H7 (cell line): ENCODE measurements around the gene PPP1R12B. TPM values are rescaled to one million over a fixed set of nuclear protein-coding genes. Genes with fewer than 3 reads are reported as not detected.
A peak's percentile ranks its signal among the peaks of the same experiment; 100 is the strongest.
"Not testable (repeated sequence)": the region's sequence is repeated elsewhere in the genome, so short reads cannot be mapped to it uniquely, and the experiment has no call there.

Source experiments
- DNase-seq: peaks from one replicate; pipeline ENCODE4 v3.0.0; 2012
- H3K27me3 ChIP-seq: 2 replicates; pipeline ENCODE4 v1.6.0; 2011; ENCODE audit warnings: mild to moderate bottlenecking, low read length; ENCODE audit not compliant: control insufficient read depth, insufficient read depth
- H3K36me3 ChIP-seq: replicated peaks from 2 replicates; pipeline ENCODE4 v1.5.1; 2011; ENCODE audit warnings: low read length; ENCODE audit not compliant: control insufficient read depth, insufficient read depth
- H3K4me3 ChIP-seq: 2 replicates; pipeline ENCODE4 v1.5.1; 2011; ENCODE audit warnings: low read depth, mild to moderate bottlenecking, control low read depth, low read length, moderate library complexity; ENCODE audit not compliant: insufficient read depth
- total RNA-seq: library from RNA; depleted of rRNA; stranded (reverse); fragments of >200 nt; shearing (Covaris generic); gene quantifications from 2 replicates; pipeline ENCODE4 v1.2.3, GENCODE V29; 2014

Gene PPP1R12B
- total RNA-seq, 1 experiment from 2014 or later: 4.5 TPM

DNA sequence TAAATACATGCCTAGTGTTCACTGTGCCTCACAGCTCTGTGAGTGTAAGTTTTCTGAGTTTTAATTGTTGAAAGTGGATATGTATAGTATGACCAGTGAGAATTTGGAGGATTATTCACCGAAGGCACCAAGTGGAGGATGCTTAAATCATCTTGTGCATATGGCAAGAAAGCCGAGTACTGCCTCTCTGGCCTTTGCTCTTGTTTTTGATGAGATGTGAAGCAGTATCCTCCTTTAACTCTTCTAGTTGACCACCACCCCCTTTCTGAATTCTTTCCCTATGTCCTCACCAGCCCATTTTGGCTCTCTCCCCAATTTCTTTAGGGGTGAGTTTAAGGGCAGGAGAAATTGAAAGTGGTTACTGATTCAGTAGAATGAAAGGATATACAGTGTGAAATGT, 231.3 kb downstream of the PPP1R12B start:
- no peak for DNase-seq
- Histone ChIP-seq H3K27me3 (no peaks in the 10 kb centered on the region), H3K36me3 (no peaks in the 10 kb centered on the region), H3K4me3 (no peak overlapping the region)

DNA sequence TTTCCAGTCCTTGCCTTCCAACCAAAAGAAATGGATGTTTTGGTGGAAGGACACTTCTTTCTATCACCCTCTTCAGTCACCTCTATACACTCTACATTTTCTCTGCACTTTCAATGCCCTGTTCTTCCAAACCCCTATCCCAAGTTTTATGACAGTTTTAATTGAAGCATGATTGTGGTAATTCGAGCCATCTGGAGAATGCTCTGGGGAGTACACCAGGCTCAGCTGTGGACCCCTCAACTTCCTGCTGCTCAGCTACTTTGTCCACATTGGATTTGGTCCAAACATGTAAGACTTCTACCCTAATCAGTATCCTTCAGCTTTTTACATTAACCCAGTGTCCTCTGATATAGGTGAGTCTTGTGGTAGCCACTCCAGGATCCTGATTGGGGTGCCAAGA, 232.1 kb downstream of the PPP1R12B start:
- Histone ChIP-seq H3K36me3 (no peaks in the 10 kb centered on the region), H3K27me3 (no peaks in the 10 kb centered on the region), H3K4me3 (no peak overlapping the region)
- no peak for DNase-seq

DNA sequence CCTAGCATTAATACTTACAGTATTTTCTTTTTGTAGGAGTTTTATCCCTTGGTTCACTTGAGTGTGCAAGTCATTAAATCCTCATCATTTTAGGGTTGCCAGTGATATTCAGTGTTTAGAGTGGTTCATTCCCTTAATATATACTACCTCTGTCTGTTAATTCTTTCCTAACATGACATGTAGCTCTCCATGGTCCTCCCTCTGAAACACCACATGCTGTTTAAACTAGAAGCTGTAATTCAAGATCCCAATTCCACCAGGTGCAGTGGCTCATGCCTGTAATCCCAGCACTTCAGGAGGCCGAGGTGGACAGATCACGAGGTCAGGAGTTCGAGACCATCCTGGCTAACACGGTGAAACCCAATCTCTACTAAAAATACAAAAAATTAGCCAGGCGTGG, 233.9 kb downstream of the PPP1R12B start:
- not testable (repeated sequence) for H3K4me3 ChIP-seq, H3K36me3 ChIP-seq, H3K27me3 ChIP-seq, DNase-seq

DNA sequence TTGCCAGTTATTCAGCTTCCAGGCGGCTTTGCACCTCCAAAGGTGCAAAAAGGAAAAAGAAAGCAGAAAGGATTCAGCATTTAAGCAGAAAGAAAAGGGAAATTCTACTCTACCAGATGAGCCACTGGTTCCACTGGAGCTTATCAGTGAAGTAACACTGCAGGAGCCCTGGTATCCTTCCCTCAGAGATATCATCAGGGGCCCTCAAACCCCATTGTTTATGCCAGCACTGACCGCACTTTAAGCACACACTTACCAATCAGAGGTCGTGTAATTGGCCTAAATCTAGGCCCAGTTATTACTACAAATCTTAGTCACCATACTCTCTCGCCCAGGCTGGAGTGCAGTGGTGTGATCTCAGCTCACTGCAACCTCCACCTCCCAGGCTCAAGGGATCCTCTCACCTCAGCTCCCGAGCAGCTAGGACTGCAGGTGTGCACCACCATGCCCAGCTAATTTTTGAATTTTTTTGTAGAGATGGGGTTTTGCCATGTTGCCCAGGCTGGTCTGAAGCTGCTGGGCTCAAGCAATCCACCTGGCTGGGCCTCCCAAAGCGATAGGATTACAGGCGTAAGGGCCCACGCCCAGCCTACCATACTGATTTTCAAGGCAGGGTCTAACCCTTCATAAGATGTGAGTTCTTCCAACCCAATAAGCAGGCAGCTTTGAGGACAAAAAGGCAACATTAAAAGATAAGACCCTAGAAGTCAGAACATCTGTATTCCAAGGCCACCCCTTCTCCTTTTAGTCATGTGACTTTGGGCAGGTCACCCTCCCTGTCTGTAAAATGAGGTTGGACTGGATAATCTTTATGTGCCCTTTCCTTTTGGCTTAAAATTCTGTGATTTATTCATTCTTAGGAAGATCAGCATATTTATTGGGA, 236.4 kb downstream of the PPP1R12B start:
- no peaks in the 10 kb centered on the region for H3K36me3 ChIP-seq
- DNase-seq: no peak
- H3K27me3 ChIP-seq: no peaks in the 10 kb centered on the region
- no peak overlapping the region for H3K4me3 ChIP-seq

DNA sequence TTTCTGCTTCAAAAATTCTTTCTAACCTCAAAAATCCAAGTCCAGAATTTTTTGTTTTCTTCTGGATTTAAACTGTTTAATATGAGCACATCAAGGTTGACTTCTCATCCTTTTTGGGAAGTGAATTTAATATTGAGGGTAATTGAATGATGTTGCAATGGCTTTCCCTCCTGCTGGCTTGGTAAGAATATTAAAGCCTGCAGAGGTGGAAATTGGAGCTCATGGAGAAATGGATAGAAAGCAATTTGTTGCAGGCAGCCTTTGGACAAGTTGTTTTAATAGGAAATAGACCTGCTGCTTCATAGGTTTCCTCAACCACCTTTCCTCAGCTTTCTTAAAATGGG, 237.1 kb downstream of the PPP1R12B start:
- Histone ChIP-seq H3K36me3 (no peaks in the 10 kb centered on the region), H3K27me3 (no peaks in the 10 kb centered on the region), H3K4me3 (no peak overlapping the region)
- DNase-seq: no peak

DNA sequence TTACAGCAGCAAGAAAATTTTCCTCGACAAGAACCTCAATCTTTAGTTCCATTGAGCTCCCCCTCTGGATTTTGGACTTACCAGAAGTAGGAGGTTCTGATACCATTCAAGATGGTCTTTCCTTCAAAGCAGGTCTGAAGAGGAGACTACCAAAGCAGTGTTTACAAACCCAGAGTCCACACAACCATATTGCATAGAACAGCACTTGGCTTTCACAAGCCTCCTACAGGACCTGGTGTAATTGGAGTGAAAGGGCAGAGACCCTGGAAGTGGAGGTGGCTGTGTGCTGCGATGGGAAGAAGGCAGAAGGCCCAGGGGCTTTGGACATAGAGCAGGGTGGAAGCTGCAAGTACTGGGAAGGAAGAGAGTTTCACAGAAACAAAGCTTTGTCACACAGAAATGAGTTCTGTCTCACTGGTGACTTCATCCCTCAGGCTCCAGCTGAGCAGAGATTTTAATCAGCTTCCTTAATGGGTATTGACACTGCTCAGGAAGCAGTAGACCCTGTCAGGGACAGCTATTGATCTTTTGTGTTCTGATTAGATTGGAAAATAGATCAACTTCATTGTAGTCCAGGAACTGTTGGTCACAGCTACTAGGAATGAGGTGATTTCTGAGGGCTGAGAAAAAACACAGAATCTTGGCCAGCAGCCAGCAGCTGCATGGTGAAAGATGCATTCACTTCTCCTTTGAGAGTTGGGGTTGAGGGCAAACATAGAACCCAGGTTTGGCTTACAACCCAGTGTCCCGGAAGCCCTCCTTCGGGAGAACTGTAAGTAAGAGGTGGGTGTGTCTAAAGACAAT, 237.7 kb downstream of the PPP1R12B start:
- no peak for DNase-seq
- H3K4me3 ChIP-seq: no peak overlapping the region
- no peaks in the 10 kb centered on the region for H3K36me3 ChIP-seq
- no peaks in the 10 kb centered on the region for H3K27me3 ChIP-seq

DNA sequence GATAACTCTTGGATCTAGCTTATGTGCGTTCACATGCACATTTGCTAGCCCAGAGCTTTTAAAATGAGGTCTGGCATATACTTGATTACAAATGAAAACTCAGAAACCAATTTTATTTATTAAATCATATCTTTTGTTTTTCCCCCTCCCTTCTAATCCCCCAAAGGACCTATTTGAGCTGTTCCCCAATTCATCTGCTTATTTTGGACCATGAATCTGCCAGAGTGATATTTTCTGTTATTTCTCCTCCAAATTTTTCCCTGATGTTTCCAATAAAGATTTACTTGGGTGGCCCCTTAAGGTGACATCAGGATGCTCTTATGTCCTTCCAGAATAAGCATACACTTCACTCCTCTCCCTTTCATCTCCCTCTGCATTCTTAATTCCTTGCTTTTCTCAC, 238.4 kb downstream of the PPP1R12B start:
- H3K36me3 ChIP-seq: no peaks in the 10 kb centered on the region
- no peak for DNase-seq
- H3K27me3 ChIP-seq: no peaks in the 10 kb centered on the region
- H3K4me3 ChIP-seq: no peak overlapping the region

DNA sequence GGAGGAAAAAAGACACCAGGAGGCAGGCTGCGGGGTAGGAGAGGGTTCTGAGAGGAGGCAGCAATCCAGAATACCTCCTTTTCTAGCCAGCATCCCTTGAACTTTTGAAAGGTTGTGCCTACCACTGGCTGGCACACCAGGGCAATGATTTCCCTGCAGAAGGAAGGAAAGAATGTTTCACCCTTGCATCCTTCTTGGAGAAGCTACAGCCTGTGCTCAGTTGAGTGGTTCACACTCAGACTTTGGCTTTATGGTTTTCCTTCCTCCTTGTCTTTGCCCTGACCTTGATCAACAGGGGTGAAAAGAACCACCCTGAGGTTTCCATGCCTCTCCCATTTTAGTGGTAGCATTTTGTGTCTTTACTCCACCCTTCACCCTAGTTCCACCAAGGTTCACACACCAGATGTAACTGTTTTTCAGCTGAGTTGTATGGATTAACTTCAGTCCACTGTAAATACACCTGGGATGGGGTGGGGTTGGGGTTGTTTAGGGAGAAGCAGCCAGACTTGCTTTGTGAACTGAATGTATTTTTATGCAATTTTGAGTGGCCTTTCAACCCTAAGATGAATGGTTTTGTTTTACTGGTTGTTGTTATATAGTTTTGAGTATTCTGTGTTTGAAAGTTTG, 239.5 kb downstream of the PPP1R12B start:
- no peak for DNase-seq
- Histone ChIP-seq H3K4me3 (no peak overlapping the region), H3K36me3 (no peaks in the 10 kb centered on the region), H3K27me3 (no peaks in the 10 kb centered on the region)

DNA sequence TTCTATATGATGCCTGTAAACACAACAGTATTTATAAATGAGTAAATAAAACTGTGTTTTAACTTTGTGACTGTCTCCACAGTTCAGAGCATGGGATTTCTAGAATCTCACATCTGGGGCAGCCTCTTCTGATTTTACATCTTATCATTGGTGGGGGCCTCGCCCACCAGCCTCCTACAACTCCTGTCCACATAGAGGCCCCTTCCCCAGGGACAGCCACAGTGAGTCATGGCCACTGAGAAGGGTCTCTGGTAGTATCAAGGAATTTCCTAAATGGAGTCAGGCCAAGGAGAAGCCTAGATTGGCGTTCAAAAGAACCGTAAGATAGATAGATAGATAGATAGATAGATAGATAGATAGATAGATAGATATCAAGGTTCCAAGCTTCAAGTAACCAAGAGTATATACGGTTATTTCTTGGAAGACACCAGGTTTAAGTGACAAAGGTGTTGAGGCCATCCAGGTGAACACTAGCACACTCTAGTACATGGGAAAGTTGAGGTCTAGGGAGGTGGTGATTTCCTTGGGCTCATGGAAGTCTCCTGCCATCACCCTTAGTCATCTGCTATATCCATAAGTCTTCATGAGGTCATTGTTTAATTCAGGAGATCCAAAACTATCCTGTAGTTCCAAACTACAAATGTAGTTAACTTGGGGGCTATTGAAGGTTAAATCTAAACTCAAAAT, 240.1 kb downstream of the PPP1R12B start:
- DNase-seq: no peak
- Histone ChIP-seq H3K36me3 (no peaks in the 10 kb centered on the region), H3K27me3 (no peaks in the 10 kb centered on the region), H3K4me3 (no peak overlapping the region)

DNA sequence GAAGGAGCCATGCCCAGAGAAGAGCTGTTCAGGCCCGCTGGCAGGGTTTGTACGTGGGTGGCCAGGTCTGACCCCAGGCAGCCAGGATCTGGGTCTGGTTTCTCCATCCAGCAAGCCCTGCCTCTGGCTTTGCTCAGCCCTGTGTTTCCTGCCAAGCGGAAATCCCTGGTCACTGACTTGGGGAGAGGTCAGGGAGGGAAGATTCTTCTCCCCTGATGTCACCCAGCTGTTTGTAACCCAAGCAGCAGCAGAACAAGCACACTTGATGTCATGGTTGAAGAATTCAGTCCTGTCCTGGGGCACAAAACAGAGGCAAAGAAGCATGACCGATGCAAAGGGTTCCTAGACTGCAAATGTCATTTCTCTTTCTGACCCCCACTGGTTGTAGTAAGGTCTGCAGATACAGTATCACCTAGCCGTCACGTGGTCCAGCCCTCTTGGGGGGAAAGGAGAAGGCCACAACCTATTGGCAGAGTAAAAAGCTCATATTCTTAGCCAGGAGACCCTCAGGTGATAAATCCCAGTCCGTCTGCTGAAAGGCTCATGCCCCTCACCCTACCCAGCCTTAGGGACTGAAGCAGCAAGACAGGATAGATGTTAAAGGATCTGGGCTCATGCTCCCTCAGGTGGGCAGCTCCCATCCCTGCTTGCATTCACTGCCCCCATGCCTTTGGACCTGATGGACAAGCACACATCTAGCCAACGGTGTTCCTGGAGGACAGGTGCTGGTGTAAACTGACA, 240.9 kb downstream of the PPP1R12B start:
- no peaks in the 10 kb centered on the region for H3K27me3 ChIP-seq
- no peak overlapping the region for H3K4me3 ChIP-seq
- no peaks in the 10 kb centered on the region for H3K36me3 ChIP-seq
- DNase-seq: no peak

DNA sequence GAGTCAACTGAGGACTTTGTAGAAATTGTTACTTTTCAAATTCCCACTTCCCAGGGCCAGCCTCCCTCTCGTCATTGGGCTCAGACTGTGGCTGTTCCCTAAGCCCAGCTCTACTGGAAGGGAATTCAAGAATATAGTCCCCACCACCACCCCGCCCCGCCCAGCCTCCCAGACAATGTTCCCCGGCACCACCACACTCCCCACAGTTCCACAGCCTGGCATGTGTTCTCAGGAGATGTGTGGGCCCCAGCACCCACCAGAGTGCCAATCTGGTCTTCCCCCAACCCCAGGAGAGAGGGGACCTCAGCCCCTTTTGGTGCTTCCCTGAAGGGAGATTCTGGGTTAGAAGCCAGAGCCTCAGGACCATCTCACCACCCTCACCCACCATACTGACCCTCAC, 241.6 kb downstream of the PPP1R12B start:
- H3K27me3 ChIP-seq: no peaks in the 10 kb centered on the region
- peak; percentile 12 for DNase-seq
- no peak overlapping the region for H3K4me3 ChIP-seq
- H3K36me3 ChIP-seq: no peaks in the 10 kb centered on the region

DNA sequence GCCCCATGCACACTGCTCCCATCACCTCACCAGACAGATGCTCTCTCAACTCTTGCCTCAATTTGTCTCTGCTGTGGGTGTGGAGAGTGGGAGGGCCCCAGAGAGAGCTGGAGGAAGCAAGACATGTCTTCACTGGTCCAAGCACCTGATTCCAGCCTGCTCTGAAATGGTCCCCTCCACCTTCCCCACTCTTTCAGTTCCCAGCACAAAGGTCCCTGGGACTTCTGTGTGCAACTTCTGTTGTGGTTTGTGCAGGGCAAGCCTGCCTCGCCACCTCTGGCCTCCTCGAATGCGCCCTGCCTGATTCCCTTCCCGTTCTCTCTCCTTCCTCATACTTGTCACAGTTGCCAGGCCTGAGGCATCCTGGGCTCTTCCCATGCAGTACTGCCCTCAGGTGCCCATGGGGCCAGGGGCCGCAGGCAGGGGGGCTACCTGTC, 242.5 kb downstream of the PPP1R12B start:
- Histone ChIP-seq H3K27me3 (no peaks in the 10 kb centered on the region), H3K36me3 (no peaks in the 10 kb centered on the region), H3K4me3 (no peak overlapping the region)
- no peak for DNase-seq

DNA sequence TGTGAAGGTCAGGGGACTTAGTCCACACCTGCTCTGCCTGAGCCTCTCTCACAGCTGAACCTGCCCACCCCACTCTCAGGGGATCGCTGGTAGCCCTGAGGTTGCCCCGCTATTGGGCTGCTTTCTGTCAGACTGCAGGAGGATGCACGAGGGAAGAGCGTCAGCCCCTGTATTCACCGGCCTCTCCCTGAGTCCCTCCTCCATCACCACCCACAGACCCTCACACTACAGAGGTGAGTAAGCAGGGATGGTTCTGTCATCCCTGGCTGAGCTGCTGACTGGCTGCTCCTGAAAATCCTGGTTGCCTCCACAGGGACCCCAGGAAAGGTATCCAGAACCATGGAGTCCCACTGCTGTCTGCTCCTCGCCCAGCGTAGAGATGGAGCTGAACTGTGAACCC, 243.0 kb downstream of the PPP1R12B start:
- H3K4me3 ChIP-seq: no peak overlapping the region
- H3K36me3 ChIP-seq: no peaks in the 10 kb centered on the region
- no peak for DNase-seq
- no peaks in the 10 kb centered on the region for H3K27me3 ChIP-seq

DNA sequence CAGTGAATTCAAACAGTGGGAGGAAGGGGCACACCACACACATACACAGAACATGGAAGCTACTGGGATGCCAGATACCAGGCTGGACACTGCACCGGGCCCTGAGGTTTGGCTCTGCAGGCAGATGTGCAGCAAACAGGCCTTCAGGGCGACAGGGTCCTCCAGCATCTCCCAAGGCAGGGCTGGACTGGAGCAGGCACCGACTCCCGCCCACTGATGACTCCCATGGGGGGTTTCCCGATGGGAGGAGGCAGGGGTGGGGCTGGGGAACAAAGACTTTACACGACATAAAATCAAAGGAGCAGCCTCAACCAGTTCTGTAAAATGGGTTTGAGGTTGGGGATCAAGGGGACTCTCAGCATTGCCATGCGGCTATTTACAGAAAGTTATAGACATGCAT, 243.6 kb downstream of the PPP1R12B start:
- no peak overlapping the region for H3K4me3 ChIP-seq
- DNase-seq: peak; percentile 57
- no peaks in the 10 kb centered on the region for H3K27me3 ChIP-seq
- no peaks in the 10 kb centered on the region for H3K36me3 ChIP-seq
